ENCODE results near the gene MRPS23. TPM values are rescaled to one million over a fixed set of nuclear protein-coding genes. Genes with fewer than 3 reads are reported as not detected.
A peak's percentile ranks its signal among the peaks of the same experiment; 100 is the strongest.

The MRPS23 gene
- total and polyA plus RNA-seq, 7 donors, result 9.5 to 43.9 (median 15.1) TPM

DNA sequence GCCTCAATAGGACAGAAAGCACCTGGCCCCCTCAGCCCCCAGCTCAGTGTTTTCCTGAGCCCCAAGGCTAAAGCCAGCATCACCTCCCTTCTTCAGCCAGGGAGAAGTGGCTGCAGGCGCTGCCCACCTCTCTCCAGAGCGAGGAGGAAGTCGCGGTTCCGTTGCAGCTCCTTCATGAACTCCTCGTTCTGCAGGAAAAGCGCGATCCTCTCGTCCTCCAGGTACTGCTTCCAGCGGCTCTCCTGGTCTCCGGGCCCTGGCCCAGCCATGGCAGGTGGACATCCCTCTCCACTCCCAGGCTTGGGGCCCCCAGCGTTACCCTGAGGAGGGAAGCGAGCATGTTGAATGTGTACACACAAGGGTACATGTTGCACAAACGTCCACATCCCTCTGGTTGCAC lies 22.7 kb upstream of the MRPS23 start:
- H3K4me3 ChIP-seq, result no peak overlapping the region
- peaks cover 0 to 96% (median 87%) of the 10 kb centered on the region in 4 donors for H3K4me1 ChIP-seq
- WGBS, 2 donors, result 58 to 86% methylated on average over 14 of the region's 14 CpGs

DNA sequence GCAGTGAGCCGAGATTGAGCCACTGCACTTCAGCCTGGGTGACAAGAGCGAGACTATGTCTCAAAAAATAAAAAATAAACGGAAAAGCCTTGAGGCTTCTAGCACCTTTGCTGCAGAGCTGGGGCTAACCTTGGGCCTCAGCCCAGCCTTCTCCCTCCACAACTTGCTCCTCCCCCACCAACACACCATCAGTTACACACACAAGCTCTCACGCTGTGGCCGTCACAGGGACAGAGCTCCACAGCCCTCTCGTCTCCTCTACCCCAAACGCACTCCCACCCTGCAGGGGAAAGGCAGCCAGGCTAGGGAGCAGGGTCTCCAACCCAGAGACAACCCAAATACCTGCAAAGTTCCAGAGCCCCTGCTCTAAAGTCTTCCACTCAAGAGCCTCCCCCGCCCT lies 22.0 kb upstream of the MRPS23 start:
- intact Hi-C loops (cut with DNase I), result no loop called here
- Histone ChIP-seq H3K36me3 (peaks cover 4 to 39% (median 16%) of the 10 kb centered on the region in 4 donors), H3K27me3 (no peaks in the 10 kb centered on the region), H3K27ac (peak overlapping the region; percentile 22 to 97 (median 90)), H3K4me3 (no peak overlapping the region), H3K9me3 (no peaks in the 10 kb centered on the region), H3K4me1 (peaks cover 0 to 99% (median 90%) of the 10 kb centered on the region in 4 donors)
- TF ChIP-seq EP300 (IDR thresholded peaks at IDR 0.05), result no peak
- no peak for TF ChIP-seq POLR2AphosphoS5 (IDR thresholded peaks at IDR 0.05)
- TF ChIP-seq, protein P1, sequence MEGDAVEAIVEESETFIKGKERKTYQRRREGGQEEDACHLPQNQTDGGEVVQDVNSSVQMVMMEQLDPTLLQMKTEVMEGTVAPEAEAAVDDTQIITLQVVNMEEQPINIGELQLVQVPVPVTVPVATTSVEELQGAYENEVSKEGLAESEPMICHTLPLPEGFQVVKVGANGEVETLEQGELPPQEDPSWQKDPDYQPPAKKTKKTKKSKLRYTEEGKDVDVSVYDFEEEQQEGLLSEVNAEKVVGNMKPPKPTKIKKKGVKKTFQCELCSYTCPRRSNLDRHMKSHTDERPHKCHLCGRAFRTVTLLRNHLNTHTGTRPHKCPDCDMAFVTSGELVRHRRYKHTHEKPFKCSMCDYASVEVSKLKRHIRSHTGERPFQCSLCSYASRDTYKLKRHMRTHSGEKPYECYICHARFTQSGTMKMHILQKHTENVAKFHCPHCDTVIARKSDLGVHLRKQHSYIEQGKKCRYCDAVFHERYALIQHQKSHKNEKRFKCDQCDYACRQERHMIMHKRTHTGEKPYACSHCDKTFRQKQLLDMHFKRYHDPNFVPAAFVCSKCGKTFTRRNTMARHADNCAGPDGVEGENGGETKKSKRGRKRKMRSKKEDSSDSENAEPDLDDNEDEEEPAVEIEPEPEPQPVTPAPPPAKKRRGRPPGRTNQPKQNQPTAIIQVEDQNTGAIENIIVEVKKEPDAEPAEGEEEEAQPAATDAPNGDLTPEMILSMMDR (IDR thresholded peaks at IDR 0.05), result no peak
- TF ChIP-seq POLR2A (IDR thresholded peaks at IDR 0.05), result no peak
- DNase-seq, result no peak
- WGBS, 2 donors, result 92 to 94% methylated on average over 8 of the region's 8 CpGs

More for the DNA sequence above, 22.7 kb upstream of the MRPS23 start:
- no peak for DNase-seq
- Histone ChIP-seq H3K36me3 (peaks cover 4 to 43% (median 20%) of the 10 kb centered on the region in 4 donors), H3K27me3 (no peaks in the 10 kb centered on the region), H3K27ac (peak overlapping the region; percentile 87 to 97 (median 94)), H3K9me3 (no peaks in the 10 kb centered on the region)
- TF ChIP-seq, protein P1 (IDR thresholded peaks at IDR 0.05), result no peak
- no peak for TF ChIP-seq POLR2A (IDR thresholded peaks at IDR 0.05)
- no peak for TF ChIP-seq EP300 (IDR thresholded peaks at IDR 0.05)
- no peak for TF ChIP-seq POLR2AphosphoS5 (IDR thresholded peaks at IDR 0.05)
- intact Hi-C loops (cut with DNase I), result no loop called here

DNA sequence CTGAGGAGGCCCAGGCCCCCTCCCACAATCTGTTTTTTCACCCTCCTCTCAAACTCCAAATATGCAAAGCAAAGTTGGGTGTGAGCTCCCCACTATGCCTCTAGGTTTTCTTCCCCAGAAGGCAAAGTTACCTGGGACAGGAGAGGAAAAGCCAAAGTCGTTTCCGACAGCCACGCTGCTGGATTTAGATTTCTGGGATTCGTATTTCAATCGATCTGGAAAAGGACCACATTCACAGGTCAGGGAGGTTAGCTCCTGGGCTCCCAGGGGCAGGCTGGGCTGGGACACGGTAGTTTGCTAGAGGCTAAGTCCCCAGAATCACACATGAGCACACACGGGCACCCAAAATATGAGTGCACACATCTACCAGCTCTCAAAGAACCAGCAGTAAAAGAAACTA lies 21.3 kb upstream of the MRPS23 start:
- Histone ChIP-seq H3K27me3 (no peaks in the 10 kb centered on the region), H3K9me3 (no peaks in the 10 kb centered on the region), H3K4me3 (no peak overlapping the region), H3K4me1 (peaks cover 0 to 93% (median 82%) of the 10 kb centered on the region in 4 donors), H3K27ac (peak overlapping the region; percentile 87 to 97 (median 94)), H3K36me3 (peaks cover 0 to 38% (median 13%) of the 10 kb centered on the region in 4 donors)
- 90 to 92% methylated on average over 7 of the region's 7 CpGs for WGBS, 2 donors
- no peak for DNase-seq
- TF ChIP-seq POLR2AphosphoS5 (IDR thresholded peaks at IDR 0.05) (no peak), POLR2A (IDR thresholded peaks at IDR 0.05) (no peak)
- TF ChIP-seq, protein P1 (IDR thresholded peaks at IDR 0.05), result no peak
- intact Hi-C loops (cut with DNase I), result no loop called here

DNA sequence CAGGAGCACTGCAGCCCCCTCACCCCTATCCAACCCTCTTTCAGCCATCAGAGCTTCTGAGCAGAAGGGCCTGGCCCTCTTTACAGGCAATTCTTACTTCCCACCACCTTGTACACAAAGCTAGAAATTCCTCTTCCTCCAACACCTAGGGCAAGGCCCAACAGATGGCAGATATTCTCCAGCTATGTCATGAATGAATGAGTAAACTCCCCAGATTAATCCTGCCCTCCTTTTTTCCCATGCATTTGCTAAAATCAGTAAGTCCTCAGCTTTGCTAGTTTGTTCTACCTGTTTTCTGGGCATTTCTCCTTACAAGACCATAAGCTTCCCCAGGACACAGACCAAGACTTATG lies 20.4 kb upstream of the MRPS23 start:
- intact Hi-C loops (cut with DNase I), result no loop called here
- Histone ChIP-seq H3K27ac (peak overlapping the region; percentile 87 to 97 (median 94)), H3K27me3 (no peaks in the 10 kb centered on the region), H3K36me3 (peaks cover 0 to 46% (median 14%) of the 10 kb centered on the region in 4 donors), H3K4me1 (peaks cover 0 to 84% (median 73%) of the 10 kb centered on the region in 4 donors), H3K9me3 (no peaks in the 10 kb centered on the region), H3K4me3 (no peak overlapping the region)
- TF ChIP-seq, protein P1 (IDR thresholded peaks at IDR 0.05), result no peak
- TF ChIP-seq EP300 (IDR thresholded peaks at IDR 0.05) (no peak), POLR2AphosphoS5 (IDR thresholded peaks at IDR 0.05) (no peak), POLR2A (IDR thresholded peaks at IDR 0.05) (no peak)
- no peak for DNase-seq
